Small intestine (tissue), 7 donors: ENCODE measurements around the gene GRK5. TPM values are rescaled to one million over a fixed set of nuclear protein-coding genes. Genes with fewer than 3 reads are reported as not detected.

ENCODE experiments used
- DNase-seq, 2 donors: peaks; one replicate each; pipeline versions ENCODE4 v3.0.0 to v3.0.0-alpha.2; 2013
- FAIRE-seq: peaks from 2 replicates; lab custom pipeline; 2012; peaks lifted over from hg19 to GRCh38; lab: Jason Lieb, UNC
- H3K27ac ChIP-seq, 3 donors: one replicate each; pipeline ENCODE4 v1.5.1; 2013; ENCODE audit warnings: low read length in 2 of 3, mild to moderate bottlenecking in 2 of 3, control low read depth in 1 of 3, inconsistent platforms in 1 of 3, low read depth in 1 of 3, moderate library complexity in 1 of 3
- H3K27me3 ChIP-seq, 3 donors: one replicate each; pipeline ENCODE4 v1.6.1; 2013; ENCODE audit warnings: low read length in 3 of 3, inconsistent platforms in 1 of 3; ENCODE audit not compliant: control insufficient read depth in 3 of 3, insufficient read depth in 3 of 3
- H3K36me3 ChIP-seq, 3 donors: one replicate each; pipeline ENCODE4 v1.6.1; 2013; ENCODE audit warnings: low read length in 3 of 3, inconsistent platforms in 1 of 3, low read depth in 1 of 3, mild to moderate bottlenecking in 1 of 3, moderate library complexity in 1 of 3; ENCODE audit not compliant: control insufficient read depth in 3 of 3, insufficient read depth in 2 of 3
- H3K4me1 ChIP-seq, 3 donors: one replicate each; pipeline ENCODE4 v1.6.1; 2013; ENCODE audit warnings: low read length in 2 of 3, inconsistent platforms in 1 of 3, low read depth in 1 of 3, mild to moderate bottlenecking in 1 of 3, moderate library complexity in 1 of 3; ENCODE audit not compliant: control insufficient read depth in 3 of 3, insufficient read depth in 2 of 3
- H3K4me3 ChIP-seq, 3 donors: one replicate each; pipeline ENCODE4 v1.5.1; 2013; ENCODE audit warnings: low read length in 3 of 3, control low read depth in 1 of 3, inconsistent platforms in 1 of 3, low read depth in 1 of 3, mild to moderate bottlenecking in 1 of 3, moderate library complexity in 1 of 3
- H3K9me3 ChIP-seq, 2 donors: one replicate each; pipeline ENCODE4 v1.6.1; 2013; ENCODE audit warnings: low read depth in 1 of 2, low read length in 1 of 2; ENCODE audit not compliant: control insufficient read depth in 2 of 2, insufficient read depth in 1 of 2
- WGBS, 3 donors: extraction: QIAGEN DNeasy Blood & Tissue Kit; methylation state at CpG; one replicate each; pipeline ENCODE4 v1.1.7; 2013; 5-methylcytosine and 5-hydroxymethylcytosine counted together
- polyA plus RNA-seq, 4 donors: library from polyadenylated mRNA; stranded (reverse) in 3 of 4; unstranded in 1 of 4; fragments of 200-250 nt in 3 of 4; fragments of 120-200 nt in 1 of 4; gene quantifications; one replicate each; pipeline versions ENCODE4 v1.2.1 to v1.2.3, GENCODE V29; 2013
- donor health status: healthy with polysubstance abuse.
- donor health status: control.
- donor health status: control.
- donor health status: Bipolar disorder and iron deficiency.
- donor health status: healthy.

Gene GRK5
- polyA plus RNA-seq, 4 donors = 21.6 to 50.5 (median 26.0) TPM

GRCh38 chr10:119423510-119424257, 216.3 kb downstream of the GRK5 start:
- FAIRE-seq (no peak), DNase-seq (no peak)
- Histone ChIP-seq H3K27me3 (no peaks in the 10 kb centered on the region), H3K4me1 (no peaks in the 10 kb centered on the region), H3K4me3 (no peak overlapping the region), H3K27ac (no peak overlapping the region), H3K9me3 (no peaks in the 10 kb centered on the region), H3K36me3 (peaks cover 2 to 80% (median 13%) of the 10 kb centered on the region in 3 donors)
- 47 to 74% (median 59%) methylated on average over 7 of the region's 7 CpGs for whole genome bisulfite sequencing, 3 donors

- no peaks in the 10 kb centered on the region for H3K4me1 ChIP-seq
- H3K27ac ChIP-seq = no peak overlapping the region
- FAIRE-seq (no peak), DNase-seq (no peak)
- 74 to 84% (median 75%) methylated on average over 6 of the region's 6 CpGs for WGBS, 3 donors
- no peaks in the 10 kb centered on the region for H3K27me3 ChIP-seq
- H3K4me3 ChIP-seq = no peak overlapping the region
- no peaks in the 10 kb centered on the region for H3K9me3 ChIP-seq
- peaks cover 2 to 80% (median 13%) of the 10 kb centered on the region in 3 donors for H3K36me3 ChIP-seq
Observed at GRCh38 chr10:119424258-119424975, 217.0 kb downstream of the GRK5 start.

- 80 to 87% (median 85%) methylated on average over 11 of the region's 11 CpGs for WGBS, 3 donors
Observed at GRCh38 chr10:119425102-119425880, 217.9 kb downstream of the GRK5 start.

GRCh38 chr10:119425881-119426170, 218.5 kb downstream of the GRK5 start:
- FAIRE-seq (no peak), DNase-seq (no peak)
- H3K27me3 ChIP-seq = no peaks in the 10 kb centered on the region
- no peaks in the 10 kb centered on the region for H3K9me3 ChIP-seq
- H3K4me1 ChIP-seq = no peaks in the 10 kb centered on the region
- H3K27ac ChIP-seq = no peak overlapping the region
- WGBS, 3 donors = 85 to 94% (median 93%) methylated on average over 9 of the region's 9 CpGs
- peaks cover 2 to 89% (median 16%) of the 10 kb centered on the region in 3 donors for H3K36me3 ChIP-seq
- no peak overlapping the region for H3K4me3 ChIP-seq

More at GRCh38 chr10:119425102-119425880, 217.9 kb downstream of the GRK5 start:
- no peaks in the 10 kb centered on the region for H3K27me3 ChIP-seq
- no peak for DNase-seq
- H3K36me3 ChIP-seq = peaks cover 2 to 84% (median 13%) of the 10 kb centered on the region in 3 donors
- no peak overlapping the region for H3K27ac ChIP-seq
- no peaks in the 10 kb centered on the region for H3K9me3 ChIP-seq
- H3K4me3 ChIP-seq = no peak overlapping the region
- FAIRE-seq = no peak
- no peaks in the 10 kb centered on the region for H3K4me1 ChIP-seq

- DNase-seq (no peak), FAIRE-seq (no peak)
- Histone ChIP-seq H3K4me3 (no peak overlapping the region), H3K36me3 (peaks cover 6 to 92% (median 19%) of the 10 kb centered on the region in 3 donors), H3K27me3 (no peaks in the 10 kb centered on the region), H3K4me1 (no peaks in the 10 kb centered on the region), H3K9me3 (no peaks in the 10 kb centered on the region), H3K27ac (no peak overlapping the region)
- 94 to 96% (median 94%) methylated on average over 5 of the region's 5 CpGs for WGBS, 3 donors
Observed at GRCh38 chr10:119426699-119427098, 219.3 kb downstream of the GRK5 start.

GRCh38 chr10:119427263-119427864, 220.0 kb downstream of the GRK5 start:
- no peaks in the 10 kb centered on the region for H3K4me1 ChIP-seq
- no peaks in the 10 kb centered on the region for H3K9me3 ChIP-seq
- FAIRE-seq = no peak
- no peak overlapping the region for H3K4me3 ChIP-seq
- H3K27me3 ChIP-seq = no peaks in the 10 kb centered on the region
- no peak for DNase-seq
- no peak overlapping the region for H3K27ac ChIP-seq
- H3K36me3 ChIP-seq = peaks cover 6 to 89% (median 22%) of the 10 kb centered on the region in 3 donors
- 95 to 99% (median 99%) methylated on average over 8 of the region's 8 CpGs for WGBS, 3 donors

- no peaks in the 10 kb centered on the region for H3K27me3 ChIP-seq
- no peak overlapping the region for H3K27ac ChIP-seq
- H3K4me3 ChIP-seq = no peak overlapping the region
- H3K9me3 ChIP-seq = peaks cover 0 to 9% of the 10 kb centered on the region in 2 donors
- WGBS, 3 donors = 74 to 86% (median 75%) methylated on average over 14 of the region's 14 CpGs
- H3K4me1 ChIP-seq = no peaks in the 10 kb centered on the region
- DNase-seq (no peak), FAIRE-seq (no peak)
- H3K36me3 ChIP-seq = peaks cover 6 to 85% (median 22%) of the 10 kb centered on the region in 3 donors
Observed at GRCh38 chr10:119428789-119429188, 221.4 kb downstream of the GRK5 start.

GRCh38 chr10:119429771-119430170, 222.4 kb downstream of the GRK5 start:
- Histone ChIP-seq H3K9me3 (peaks cover 0 to 13% of the 10 kb centered on the region in 2 donors), H3K4me1 (no peaks in the 10 kb centered on the region), H3K27ac (no peak overlapping the region), H3K27me3 (no peaks in the 10 kb centered on the region), H3K4me3 (no peak overlapping the region), H3K36me3 (peaks cover 6 to 81% (median 22%) of the 10 kb centered on the region in 3 donors)
- 68 to 85% (median 81%) methylated on average over 8 of the region's 8 CpGs for WGBS, 3 donors
- no peak for FAIRE-seq
- no peak for DNase-seq
